ENCODE measurements around the gene YAE1. TPM values are rescaled to one million over a fixed set of nuclear protein-coding genes. Genes with fewer than 3 reads are reported as not detected.

The YAE1 gene
- total and polyA plus RNA-seq, 2 donors (not counting 1 experiment from before 2014, with no cell fraction given) = 5.9 to 20.0 TPM

- no peaks in the 10 kb centered on the region for H3K9me3 Mint-ChIP-seq (ENCODE audit: insufficient read depth)
- Histone ChIP-seq H4K20me1 (ENCODE audit: control insufficient read depth, insufficient read depth, low read length, poor library complexity, severe bottlenecking) (no peaks in the 10 kb centered on the region), H3K79me2 (ENCODE audit: control insufficient read depth, insufficient read depth, low read length) (peaks cover 11% of the 10 kb centered on the region), H3K9ac (ENCODE audit: low read length) (no peak overlapping the region), H3K36me3 (replicated peaks in 1 of 2; ENCODE audit: control extremely low read depth in 1 of 2, control insufficient read depth in 1 of 2, extremely low read depth in 1 of 2, insufficient read depth in 2 of 2, low read length in 1 of 2) (no peaks in the 10 kb centered on the region), H3K4me2 (replicated peaks; ENCODE audit: low read depth, low read length, poor library complexity, severe bottlenecking) (no peak overlapping the region), H3K27ac (ENCODE audit: low read length in 2 of 2) (no peak overlapping the region), H3K4me3 (ENCODE audit: control extremely low read depth in 1 of 5, extremely low read depth in 1 of 5, insufficient read depth in 1 of 5, low read depth in 2 of 5, low read length in 4 of 5) (no peak overlapping the region), H3K4me1 (ENCODE audit: control insufficient read depth in 2 of 2, insufficient read depth in 2 of 2, low read length in 2 of 2) (peaks cover 13 to 14% of the 10 kb centered on the region in 2 donors), H3K9me3 (ENCODE audit: control extremely low read depth in 1 of 3, control insufficient read depth in 2 of 3, insufficient read depth in 1 of 3, low read length in 2 of 3) (no peaks in the 10 kb centered on the region), H2AFZ (ENCODE audit: insufficient read depth, low read depth, low read length, poor library complexity, severe bottlenecking) (no peak overlapping the region), H3K27me3 (replicated peaks in 1 of 4; ENCODE audit: control extremely low read depth in 1 of 4, control insufficient read depth in 3 of 4, insufficient read depth in 4 of 4, low read length in 3 of 4) (peaks cover 0 to 7% (median 2%) of the 10 kb centered on the region in 4 experiments)
- intact Hi-C loops (cut with micrococcal nuclease) = no loop called here
- peaks cover 21% of the 10 kb centered on the region for H3K4me1 Mint-ChIP-seq
- ChIA-PET CTCF (interaction anchor here (1.8 to 6.5 kb wide), 2 partner anchors 38 to 39 kb away, joined by 6 to 69 read pairs; no protein-coding TSS in a partner anchor), POLR2A (no interaction called here)
- no CpG with 5 or more reads among the region's 4 CpGs for WGBS (ENCODE audit: insufficient coverage)
- DNase-seq = no peak
- no peak for ATAC-seq (ENCODE audit: low read depth)
- no peak for TF ChIP-seq CTCF (IDR thresholded peaks at IDR 0.05)
- no peak for TF ChIP-seq EZH2 (IDR thresholded peaks at IDR 0.05; ENCODE audit: borderline replicate concordance, insufficient read depth, low read depth, low read length, poor library complexity, severe bottlenecking)
- no peak overlapping the region for H3K27ac Mint-ChIP-seq
- no peak overlapping the region for H3K4me3 Mint-ChIP-seq
- peaks cover 14% of the 10 kb centered on the region for H3K27me3 Mint-ChIP-seq
These were observed 52.7 kb downstream of the YAE1 start for GRCh38 chr7:39618868-39619267.

- ChIA-PET POLR2A (interaction anchor here (1.0 kb wide), 1 partner anchor 11 kb away, joined by 3 read pairs; no protein-coding TSS in a partner anchor), CTCF (interaction anchor here (1.3 to 6.5 kb wide), 2 partner anchors 40 to 127 kb away, joined by 4 to 69 read pairs; no protein-coding TSS in a partner anchor)
- Mint-ChIP-seq H3K4me1 (peaks cover 36% of the 10 kb centered on the region), H3K9me3 (ENCODE audit: insufficient read depth) (no peaks in the 10 kb centered on the region), H3K27me3 (peaks cover 6% of the 10 kb centered on the region), H3K4me3 (no peak overlapping the region), H3K27ac (no peak overlapping the region)
- Histone ChIP-seq H3K36me3 (replicated peaks in 1 of 2; ENCODE audit: control extremely low read depth in 1 of 2, control insufficient read depth in 1 of 2, extremely low read depth in 1 of 2, insufficient read depth in 2 of 2, low read length in 1 of 2) (no peaks in the 10 kb centered on the region), H3K9me3 (ENCODE audit: control extremely low read depth in 1 of 3, control insufficient read depth in 2 of 3, insufficient read depth in 1 of 3, low read length in 2 of 3) (no peaks in the 10 kb centered on the region), H4K20me1 (ENCODE audit: control insufficient read depth, insufficient read depth, low read length, poor library complexity, severe bottlenecking) (no peaks in the 10 kb centered on the region), H3K4me2 (replicated peaks; ENCODE audit: low read depth, low read length, poor library complexity, severe bottlenecking) (no peak overlapping the region), H3K4me1 (ENCODE audit: control insufficient read depth in 2 of 2, insufficient read depth in 2 of 2, low read length in 2 of 2) (peaks cover 24 to 26% of the 10 kb centered on the region in 2 donors), H2AFZ (ENCODE audit: insufficient read depth, low read depth, low read length, poor library complexity, severe bottlenecking) (no peak overlapping the region), H3K27ac (ENCODE audit: low read length in 2 of 2) (no peak overlapping the region), H3K27me3 (replicated peaks in 1 of 4; ENCODE audit: control extremely low read depth in 1 of 4, control insufficient read depth in 3 of 4, insufficient read depth in 4 of 4, low read length in 3 of 4) (no peaks in the 10 kb centered on the region), H3K79me2 (ENCODE audit: control insufficient read depth, insufficient read depth, low read length) (peaks cover 27% of the 10 kb centered on the region), H3K4me3 (ENCODE audit: control extremely low read depth in 1 of 5, extremely low read depth in 1 of 5, insufficient read depth in 1 of 5, low read depth in 2 of 5, low read length in 4 of 5) (no peak overlapping the region), H3K9ac (ENCODE audit: low read length) (no peak overlapping the region)
- TF ChIP-seq CTCF (IDR thresholded peaks at IDR 0.05) (no peak), EZH2 (IDR thresholded peaks at IDR 0.05; ENCODE audit: borderline replicate concordance, insufficient read depth, low read depth, low read length, poor library complexity, severe bottlenecking) (no peak)
- ATAC-seq (ENCODE audit: low read depth) (no peak), DNase-seq (no peak)
- intact Hi-C loops (cut with micrococcal nuclease) = loop anchor here (5.0 to 10.0 kb wide), 2 partner anchors 38 to 1436 kb away; no protein-coding TSS in a partner anchor
These were observed 54.3 kb downstream of the YAE1 start for GRCh38 chr7:39620486-39620885.
